NCI-H2029 (cell line): ENCODE data around the gene RHBG.

Source experiments
- DNase-seq: peaks from one replicate; lab custom pipeline; 2025; lab: John Stamatoyannopoulos, UW

Gene RHBG

GRCh38 chr1:156386949-156387869, 18.2 kb downstream of the RHBG start:
- DNase-seq: no peak

GRCh38 chr1:156387870-156388173, 18.8 kb downstream of the RHBG start:
- no peak for DNase-seq

GRCh38 chr1:156388174-156389137, 19.4 kb downstream of the RHBG start:
- no peak for DNase-seq

GRCh38 chr1:156389311-156389710, 20.3 kb downstream of the RHBG start:
- no peak for DNase-seq

- no peak for DNase-seq
Observed at GRCh38 chr1:156390469-156391365, 21.7 kb downstream of the RHBG start.

GRCh38 chr1:156391366-156391677, 22.3 kb downstream of the RHBG start:
- no peak for DNase-seq

- DNase-seq: no peak
Observed at GRCh38 chr1:156391701-156392100, 22.7 kb downstream of the RHBG start.

- no peak for DNase-seq
Observed at GRCh38 chr1:156392452-156392853, 23.4 kb downstream of the RHBG start.

GRCh38 chr1:156393095-156393494, 24.1 kb downstream of the RHBG start:
- DNase-seq: no peak

- DNase-seq: no peak
Observed at GRCh38 chr1:156394082-156394481, 25.1 kb downstream of the RHBG start.

GRCh38 chr1:156394835-156395461, 25.9 kb downstream of the RHBG start:
- DNase-seq: peak; percentile 79

- DNase-seq: no peak
Observed at GRCh38 chr1:156399355-156400125, 30.5 kb downstream of the RHBG start.

- DNase-seq: no peak
Observed at GRCh38 chr1:156400191-156400935, 31.4 kb downstream of the RHBG start.

- DNase-seq: no peak
Observed at GRCh38 chr1:156401041-156401574, 32.1 kb downstream of the RHBG start.

GRCh38 chr1:156401681-156402081, 32.7 kb downstream of the RHBG start:
- DNase-seq: no peak

GRCh38 chr1:156402331-156403020, 33.5 kb downstream of the RHBG start:
- no peak for DNase-seq

GRCh38 chr1:156405670-156406069, 36.7 kb downstream of the RHBG start:
- no peak for DNase-seq

GRCh38 chr1:156406251-156406650, 37.2 kb downstream of the RHBG start:
- no peak for DNase-seq

- no peak for DNase-seq
Observed at GRCh38 chr1:156407344-156407743, 38.3 kb downstream of the RHBG start.
